T follicular helper cell (primary cell): ENCODE measurements around the gene CNIH1.

Experiments used
- DNase-seq: peaks from one replicate; pipeline ENCODE4 v3.0.0-alpha.2; 2020; ENCODE audit warnings: low read depth
- total RNA-seq, 2 experiments: gene quantifications; one replicate each; lab custom pipeline; 2026; lab: John Stamatoyannopoulos, UW

Gene CNIH1
- 47.7 to 70.1 reads per million in 2 experiments for total RNA-seq

GRCh38 chr14:54440873-54441868, at the start of gene CNIH1:
Gene CNIH1, minus strand, starts transcription at chr14:54441374. Its CDS starts 47 bp downstream, at chr14:54441327.
- peak; percentile 85 for DNase-seq

- no peak for DNase-seq
These were observed 49.4 kb upstream of the CNIH1 start for GRCh38 chr14:54490445-54491175.

- DNase-seq = no peak
These were observed 48.7 kb upstream of the CNIH1 start for GRCh38 chr14:54489731-54490444.

- DNase-seq = no peak
These were observed 48.1 kb upstream of the CNIH1 start for GRCh38 chr14:54489318-54489683.

- DNase-seq = peak; percentile 84
These were observed 47.6 kb upstream of the CNIH1 start, which contains the start of gene GMFB for GRCh38 chr14:54488646-54489317. Gene GMFB, minus strand, starts transcription at chr14:54488980. Its CDS starts 53 bp downstream, at chr14:54488927.

GRCh38 chr14:54488318-54488645, 47.1 kb upstream of the CNIH1 start:
- DNase-seq = no peak

- no peak for DNase-seq
These were observed 46.6 kb upstream of the CNIH1 start for GRCh38 chr14:54487771-54488170.

GRCh38 chr14:54486685-54487084, 45.5 kb upstream of the CNIH1 start:
- DNase-seq = no peak

- DNase-seq = no peak
These were observed 42.7 kb upstream of the CNIH1 start for GRCh38 chr14:54483846-54484245.

- no peak for DNase-seq
These were observed 42.0 kb upstream of the CNIH1 start for GRCh38 chr14:54483073-54483745.

- no peak for DNase-seq
These were observed 40.5 kb upstream of the CNIH1 start for GRCh38 chr14:54481695-54482094.

- DNase-seq = no peak
These were observed 39.8 kb upstream of the CNIH1 start for GRCh38 chr14:54480830-54481562.

- DNase-seq = no peak
These were observed 37.6 kb upstream of the CNIH1 start for GRCh38 chr14:54478636-54479215.

GRCh38 chr14:54475911-54476310, 34.7 kb upstream of the CNIH1 start:
- no peak for DNase-seq

GRCh38 chr14:54475187-54475899, 34.2 kb upstream of the CNIH1 start:
- no peak for DNase-seq

GRCh38 chr14:54474232-54474793, 33.1 kb upstream of the CNIH1 start:
- DNase-seq = no peak

- no peak for DNase-seq
These were observed 31.1 kb upstream of the CNIH1 start for GRCh38 chr14:54472315-54472714.

GRCh38 chr14:54471641-54472040, 30.5 kb upstream of the CNIH1 start:
- DNase-seq = no peak

GRCh38 chr14:54470701-54471100, 29.5 kb upstream of the CNIH1 start:
- no peak for DNase-seq
